A204.1 (cell line): ENCODE data around the gene EEF1AKMT1.
A peak's percentile ranks its signal among the peaks of the same experiment; 100 is the strongest.

Source experiments
- FAIRE-seq: peaks from 2 replicates; lab custom pipeline; 2012; peaks lifted over from hg19 to GRCh38; lab: Jason Lieb, UNC

EEF1AKMT1 gene, protein sequence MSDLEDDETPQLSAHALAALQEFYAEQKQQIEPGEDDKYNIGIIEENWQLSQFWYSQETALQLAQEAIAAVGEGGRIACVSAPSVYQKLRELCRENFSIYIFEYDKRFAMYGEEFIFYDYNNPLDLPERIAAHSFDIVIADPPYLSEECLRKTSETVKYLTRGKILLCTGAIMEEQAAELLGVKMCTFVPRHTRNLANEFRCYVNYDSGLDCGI

DNA sequence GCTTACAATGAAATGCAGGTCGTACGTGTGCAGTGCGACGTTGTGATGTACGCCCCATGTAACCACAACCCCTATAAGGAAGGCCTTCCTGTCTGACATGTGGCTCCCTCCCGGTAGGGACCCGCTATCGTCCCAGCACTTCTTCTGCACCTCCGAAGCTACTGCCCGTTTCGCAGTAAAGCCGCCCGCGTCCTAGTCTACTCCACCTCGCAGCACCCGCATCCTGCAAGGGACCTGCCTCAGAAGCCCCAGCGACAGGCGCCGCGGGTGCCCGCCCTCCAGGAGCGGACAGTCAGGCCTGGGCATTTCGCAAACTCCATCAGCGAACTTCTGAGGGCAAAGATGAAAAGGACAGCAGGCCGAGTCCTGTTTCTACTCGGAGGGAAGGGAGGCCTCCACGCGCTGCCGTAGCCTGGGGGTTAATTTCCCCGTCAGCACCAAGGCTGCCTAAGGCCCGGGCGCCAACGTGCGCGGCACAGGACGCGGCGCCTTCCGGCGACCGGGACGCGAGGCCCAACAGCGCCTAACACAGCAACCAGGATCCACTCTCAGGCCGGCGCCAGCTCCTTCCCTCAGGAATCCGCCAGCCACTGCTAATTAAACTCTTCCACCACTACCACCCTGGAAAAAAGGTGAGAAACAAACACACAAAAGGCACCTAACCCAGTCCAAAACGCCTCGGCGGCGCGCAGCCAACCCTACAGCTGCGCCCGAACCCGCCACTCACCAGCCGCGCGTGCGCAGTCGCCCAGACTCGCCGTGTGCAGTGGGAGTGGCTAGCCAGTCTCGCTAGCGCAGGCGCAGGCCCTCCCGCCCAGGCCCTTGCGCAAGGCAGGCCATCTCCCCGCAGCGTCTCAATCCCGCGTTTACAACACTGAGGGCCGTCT, at the start of gene EEF1AKMT1:
Gene EEF1AKMT1 (minus strand): TSS at position 768 of the 887 bp plus-strand sequence. CDS start 16,363 bp downstream, outside the sequence.
- FAIRE-seq, result no peak

DNA sequence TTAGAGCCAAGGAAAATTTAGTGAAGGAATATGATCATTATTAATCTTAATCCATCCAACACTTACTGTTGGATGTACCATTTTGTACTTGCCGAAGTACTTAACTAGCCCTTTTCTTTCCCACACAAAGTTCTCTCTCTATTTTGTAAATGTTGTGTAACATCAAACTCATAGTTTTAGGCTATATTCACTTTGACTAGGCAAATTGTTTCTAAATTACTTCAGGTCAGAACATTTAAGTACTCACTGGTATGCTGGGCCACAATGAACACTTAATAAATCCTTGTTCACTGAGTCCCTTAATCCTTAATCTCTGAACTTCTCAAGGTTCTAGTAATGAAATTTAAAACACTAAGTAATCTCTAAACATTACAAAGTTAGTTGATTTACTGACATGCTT, 49.3 kb upstream of the EEF1AKMT1 start:
- FAIRE-seq, result no peak

DNA sequence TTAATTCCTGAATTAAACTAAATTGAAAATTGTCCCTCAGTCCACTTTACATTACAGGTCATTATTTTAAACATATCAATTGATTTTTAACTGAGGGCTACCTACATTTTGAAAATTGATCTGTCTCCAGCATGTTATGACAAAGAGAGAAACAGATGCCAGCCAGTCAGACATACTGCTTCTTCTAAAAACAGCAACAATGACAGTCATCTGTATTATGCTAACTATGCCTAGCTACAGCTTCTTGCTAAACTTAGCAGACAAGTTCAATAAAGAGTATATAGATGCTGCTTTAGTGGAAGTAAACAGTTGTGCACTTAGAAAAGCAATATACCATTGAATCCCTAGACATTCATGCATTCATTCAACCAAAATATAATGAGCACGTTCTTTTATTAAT, 48.6 kb upstream of the EEF1AKMT1 start:
- no peak for FAIRE-seq

DNA sequence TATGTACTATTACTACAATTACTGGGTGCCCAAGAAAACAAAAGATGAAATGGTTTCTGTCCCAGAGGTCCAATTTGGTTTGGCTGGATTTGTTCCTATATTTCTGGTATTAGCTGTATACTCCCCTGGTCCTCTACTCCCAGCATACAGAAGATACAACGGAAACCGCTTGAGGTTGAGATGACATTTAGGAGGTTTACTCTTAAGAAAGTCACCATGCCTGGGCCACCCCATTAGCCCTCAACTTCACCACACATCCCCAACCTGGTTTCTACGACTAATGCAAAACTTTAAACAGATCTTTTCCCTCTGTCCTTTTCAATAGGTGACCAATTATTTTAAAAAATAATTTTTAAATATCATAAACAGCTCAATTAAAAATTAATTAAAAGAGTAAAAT, 46.0 kb upstream of the EEF1AKMT1 start:
- FAIRE-seq, result no peak

DNA sequence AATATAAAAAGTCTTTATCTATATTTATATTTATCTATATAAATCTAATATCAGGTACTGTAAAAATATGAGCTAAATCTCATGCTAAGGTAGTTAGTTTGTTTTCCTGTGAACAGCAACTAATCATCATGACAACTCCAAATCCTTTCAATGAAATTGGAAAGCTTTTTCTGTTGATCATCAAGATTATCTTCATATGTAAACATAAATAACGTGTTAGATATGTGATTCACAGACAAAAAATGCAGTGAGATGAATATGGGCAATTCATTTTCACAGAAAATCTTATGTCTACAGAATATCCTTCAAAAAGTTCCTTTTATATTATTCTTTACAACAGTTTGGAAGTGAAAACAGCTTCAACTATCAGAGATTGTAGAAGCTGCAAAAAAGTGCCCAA, 41.7 kb upstream of the EEF1AKMT1 start:
- FAIRE-seq, result no peak

DNA sequence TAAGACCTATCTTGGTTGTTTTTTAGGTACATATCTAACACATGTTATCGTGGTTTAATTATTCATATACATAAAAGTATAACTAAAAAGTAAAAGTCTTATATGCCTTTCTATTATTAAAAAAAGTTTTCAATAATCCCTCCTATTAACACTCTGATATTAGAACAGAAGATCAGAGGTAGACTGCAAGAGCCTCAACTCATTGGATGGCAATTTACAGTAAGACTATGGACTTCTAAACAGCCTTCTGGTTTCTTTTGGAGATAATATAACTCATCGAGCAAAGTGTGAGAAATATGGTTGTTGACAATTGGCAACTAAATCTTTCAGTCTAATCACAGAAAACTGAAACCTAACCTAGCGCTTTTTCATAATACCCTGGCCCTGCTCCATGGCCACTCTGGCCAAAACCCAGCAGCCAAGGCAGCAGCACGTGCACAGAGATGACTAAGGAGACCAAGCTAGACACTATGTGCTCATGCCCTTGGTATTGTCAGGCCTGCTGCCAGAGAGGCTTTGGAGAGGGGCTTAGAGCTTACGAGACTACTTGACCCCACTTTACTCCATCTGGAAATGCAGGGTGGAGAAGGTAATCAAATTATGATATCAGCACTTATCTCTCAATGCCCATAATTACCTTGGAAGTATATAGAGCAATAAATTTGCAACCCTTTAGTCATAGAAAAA, 40.6 kb upstream of the EEF1AKMT1 start:
- peak; percentile 51 for FAIRE-seq

DNA sequence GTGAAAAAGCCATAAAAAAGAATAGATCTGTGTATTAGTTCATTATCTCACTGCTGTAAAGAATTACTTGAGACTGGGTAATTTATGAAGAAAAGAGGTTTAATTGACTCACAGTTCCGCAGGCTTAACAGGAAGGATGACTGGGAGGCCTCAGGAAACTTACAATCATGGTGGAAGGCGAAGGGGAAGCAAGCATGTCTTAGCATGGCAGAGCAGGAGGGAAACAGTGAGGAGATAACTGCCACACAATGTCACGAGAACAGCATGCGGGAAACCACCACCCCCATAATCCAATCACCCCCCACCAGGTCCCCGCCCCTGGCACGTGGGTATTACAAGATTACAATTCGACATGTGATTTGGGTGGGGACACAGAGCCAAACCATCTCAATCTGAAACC, 39.1 kb upstream of the EEF1AKMT1 start:
- no peak for FAIRE-seq

DNA sequence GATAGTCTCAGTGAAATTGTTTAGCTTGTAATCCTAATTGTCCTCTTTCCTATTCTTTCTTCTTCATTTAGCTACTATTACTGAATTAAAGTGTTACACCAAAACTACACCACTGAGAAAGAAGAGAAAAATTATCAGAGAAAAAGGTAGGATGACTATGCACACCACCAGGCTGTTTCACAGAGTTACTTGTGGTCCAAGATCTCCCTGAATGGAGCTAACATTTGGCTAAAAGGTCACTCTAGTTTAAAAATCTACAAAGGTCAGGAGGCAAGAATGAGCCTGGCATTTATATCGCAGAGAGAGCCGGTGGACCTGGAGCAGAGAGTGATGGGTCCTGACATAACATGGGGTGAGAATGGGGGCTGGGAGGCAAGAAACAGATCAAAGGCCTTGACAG, 37.0 kb upstream of the EEF1AKMT1 start:
- no peak for FAIRE-seq

DNA sequence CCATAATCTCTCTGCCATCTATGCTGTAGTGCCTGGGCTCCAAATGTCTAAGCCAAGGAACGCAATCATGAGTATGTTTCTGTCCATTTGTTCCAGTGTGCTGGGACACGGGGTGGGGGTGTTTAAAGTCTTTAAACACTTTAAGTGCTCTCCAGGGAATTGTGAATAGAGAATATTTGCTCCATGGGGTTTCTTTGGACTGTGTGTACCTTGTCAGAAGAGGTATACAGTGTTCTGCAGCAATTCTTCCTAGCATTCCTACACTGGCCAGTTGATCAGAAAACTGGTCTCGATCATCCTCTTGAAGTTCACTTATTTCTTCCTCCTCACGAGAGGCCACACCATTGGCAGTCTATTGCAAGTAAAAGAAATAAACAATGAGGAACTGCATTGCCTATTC, 35.1 kb upstream of the EEF1AKMT1 start:
- FAIRE-seq, result no peak

DNA sequence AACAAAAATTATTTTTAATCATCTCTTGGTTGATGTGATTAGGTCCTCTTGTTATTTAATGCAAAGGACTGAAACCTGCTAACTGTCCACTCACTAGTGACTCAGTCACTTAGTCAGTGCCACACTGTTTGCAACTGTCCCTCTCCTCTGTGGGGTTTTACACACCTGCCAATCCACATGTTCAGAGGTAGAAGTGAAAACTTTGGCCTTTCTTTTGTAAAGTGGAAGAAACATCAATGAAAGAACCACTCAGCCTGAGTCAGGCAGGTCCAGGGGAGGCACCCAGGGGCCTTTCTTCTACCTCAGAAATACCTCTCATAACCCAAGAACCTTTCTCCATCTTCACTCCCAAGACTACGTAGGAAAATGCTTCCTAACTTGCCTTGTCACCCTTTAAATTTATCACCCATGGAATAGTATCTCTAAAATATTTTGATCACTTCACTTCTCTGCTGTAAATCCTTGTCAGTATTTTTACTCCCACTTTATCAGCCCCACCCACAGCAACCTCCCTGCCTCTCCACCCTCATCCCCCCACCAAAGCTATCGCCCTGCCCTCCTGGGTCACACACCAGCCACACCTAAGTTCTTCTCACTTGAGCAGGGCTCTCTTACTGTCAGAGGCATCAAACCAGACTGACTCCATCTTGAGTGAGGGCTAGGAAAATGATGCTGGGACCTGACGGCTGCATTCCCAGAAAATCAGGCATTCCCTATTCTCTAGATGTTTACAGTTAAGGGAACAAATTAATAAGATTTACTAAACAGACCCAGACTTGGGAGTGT, 29.6 kb upstream of the EEF1AKMT1 start:
- FAIRE-seq, result no peak

DNA sequence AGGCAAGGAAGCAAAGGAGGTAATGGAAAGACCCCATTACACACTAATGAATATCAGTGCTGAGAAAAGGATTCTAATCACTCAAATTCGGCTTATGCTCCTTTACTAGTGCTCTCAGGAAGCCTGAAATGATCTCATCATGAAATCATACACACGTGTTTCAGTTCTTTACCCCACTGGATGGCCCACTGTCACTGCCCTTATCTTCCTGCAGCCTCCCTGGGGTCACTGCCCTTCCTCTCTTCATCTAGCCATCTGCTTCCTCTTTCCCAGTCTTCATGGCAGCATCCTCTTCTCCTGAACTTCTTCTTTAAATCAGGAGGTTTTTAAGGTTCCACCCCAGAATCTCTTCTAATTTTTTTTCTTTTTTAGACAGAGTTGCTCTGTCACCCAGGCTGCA, 27.9 kb upstream of the EEF1AKMT1 start:
- FAIRE-seq, result no peak

DNA sequence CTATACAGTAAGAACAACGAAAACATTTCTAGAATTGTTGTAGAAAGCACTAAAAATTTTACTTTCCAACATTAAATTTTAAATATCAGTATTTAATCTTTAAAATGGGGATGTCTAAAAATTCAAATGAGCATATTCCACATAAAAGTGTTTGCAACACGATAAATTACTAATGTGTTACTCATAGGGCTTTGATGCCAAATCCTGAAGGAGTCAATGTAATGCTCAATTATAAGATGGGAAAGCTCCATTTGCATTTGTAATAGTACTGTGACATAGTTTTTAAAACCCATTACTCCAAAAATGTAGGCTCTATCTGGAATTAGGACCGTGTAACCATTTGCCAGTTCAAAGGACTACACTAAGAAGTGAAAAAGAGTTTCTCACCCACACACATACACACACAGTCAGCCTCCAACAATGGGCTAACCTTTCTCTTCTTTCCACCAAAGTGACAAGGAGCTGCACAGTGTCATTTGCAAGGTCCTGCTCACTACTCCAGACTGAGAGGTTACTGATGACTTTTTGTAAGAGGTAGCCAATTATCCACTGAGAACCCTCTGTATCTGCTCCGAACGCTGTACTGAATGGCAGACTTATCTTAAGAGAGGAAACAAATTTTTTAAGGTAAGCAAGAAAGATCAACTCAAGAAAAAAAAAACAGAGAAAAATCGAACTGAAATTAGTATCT, 26.1 kb upstream of the EEF1AKMT1 start:
- no peak for FAIRE-seq

DNA sequence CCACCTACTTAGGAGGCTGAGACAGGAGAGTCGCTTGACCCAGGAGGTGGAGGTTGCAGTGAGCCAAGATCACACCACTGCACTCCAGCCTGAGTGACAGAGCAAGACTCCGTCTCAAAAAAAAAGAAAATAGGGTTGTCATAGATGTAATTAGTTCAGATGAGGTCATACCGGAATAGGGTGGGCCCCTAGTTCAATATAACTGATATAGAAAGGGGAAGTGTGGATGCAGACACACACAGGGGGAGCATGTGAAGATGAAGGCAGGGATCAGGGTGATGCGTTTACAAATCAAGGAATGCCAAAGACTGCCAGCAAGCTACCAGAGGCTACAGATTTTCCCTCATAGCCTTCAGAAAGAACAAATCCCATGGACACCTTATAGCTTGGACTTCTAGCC, 24.3 kb upstream of the EEF1AKMT1 start:
- no peak for FAIRE-seq

DNA sequence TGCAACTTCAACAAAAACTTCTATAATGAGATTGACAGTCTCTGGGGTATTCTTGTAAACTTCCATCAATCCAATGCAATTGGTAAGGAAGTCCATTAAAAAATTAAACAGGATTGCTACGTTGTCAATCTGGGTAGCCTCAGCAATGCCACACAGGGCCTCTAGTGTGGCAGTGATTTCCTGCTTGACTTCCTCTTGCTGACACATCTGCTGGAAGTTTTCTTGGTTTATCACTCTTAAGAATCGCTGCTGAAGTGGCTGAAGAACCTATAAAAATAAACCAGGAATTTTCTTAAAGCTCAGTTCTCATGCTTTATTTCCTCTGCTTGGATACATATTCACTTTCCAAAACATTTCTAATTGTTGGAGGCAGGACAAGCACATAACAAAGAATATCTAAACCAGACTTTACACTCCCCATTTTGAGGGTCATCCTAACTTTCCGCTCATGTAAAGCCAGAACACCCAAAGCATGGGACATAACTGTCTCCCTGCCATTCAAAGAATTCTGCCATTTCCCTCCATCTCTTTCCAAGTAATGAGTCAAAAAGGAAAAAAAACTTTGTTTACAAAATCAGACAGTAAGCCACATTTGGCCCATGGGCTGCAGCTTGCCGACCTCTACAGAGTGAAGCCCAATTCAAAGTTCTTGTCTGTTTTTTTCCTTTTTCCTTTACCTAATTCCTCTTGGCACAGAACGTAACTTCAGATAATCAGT, 23.2 kb upstream of the EEF1AKMT1 start:
- FAIRE-seq, result no peak

DNA sequence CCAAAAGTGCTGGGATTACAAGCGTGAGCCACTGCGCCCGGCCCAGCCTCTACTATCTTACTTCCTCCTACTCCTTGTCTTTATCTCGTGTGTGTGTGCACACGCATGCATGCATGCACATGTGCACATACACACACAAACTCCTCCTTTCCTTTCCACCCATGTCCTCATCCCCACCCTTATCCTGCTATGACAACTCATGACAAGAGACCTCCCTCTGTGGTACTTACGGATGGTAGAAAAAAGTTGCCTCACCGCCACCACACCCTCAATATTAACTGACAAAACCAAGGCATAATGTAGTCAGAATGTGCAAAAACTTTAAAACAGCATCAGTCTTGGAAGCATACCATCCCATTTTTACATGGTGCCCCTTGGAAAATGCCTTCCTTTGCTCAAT, 15.9 kb upstream of the EEF1AKMT1 start:
- FAIRE-seq, result no peak

DNA sequence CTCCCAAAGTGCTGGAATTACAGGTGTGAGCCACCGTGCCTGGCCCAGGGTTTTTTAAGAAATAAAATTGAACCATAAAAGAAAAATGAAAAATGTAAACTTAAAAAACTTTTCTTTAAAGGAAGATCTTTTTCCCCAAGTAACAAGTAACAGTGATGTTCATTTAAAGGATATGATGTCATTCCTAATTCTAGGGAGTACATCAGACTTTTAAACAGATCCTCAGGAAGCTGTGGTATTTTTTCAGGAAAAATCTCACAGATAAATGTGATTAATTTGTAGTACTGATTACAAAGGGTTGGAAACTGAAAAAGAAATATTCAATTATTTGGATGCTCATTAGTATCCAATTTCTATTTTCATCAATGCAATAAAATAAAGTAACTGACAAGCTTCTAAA, 14.6 kb upstream of the EEF1AKMT1 start:
- no peak for FAIRE-seq

DNA sequence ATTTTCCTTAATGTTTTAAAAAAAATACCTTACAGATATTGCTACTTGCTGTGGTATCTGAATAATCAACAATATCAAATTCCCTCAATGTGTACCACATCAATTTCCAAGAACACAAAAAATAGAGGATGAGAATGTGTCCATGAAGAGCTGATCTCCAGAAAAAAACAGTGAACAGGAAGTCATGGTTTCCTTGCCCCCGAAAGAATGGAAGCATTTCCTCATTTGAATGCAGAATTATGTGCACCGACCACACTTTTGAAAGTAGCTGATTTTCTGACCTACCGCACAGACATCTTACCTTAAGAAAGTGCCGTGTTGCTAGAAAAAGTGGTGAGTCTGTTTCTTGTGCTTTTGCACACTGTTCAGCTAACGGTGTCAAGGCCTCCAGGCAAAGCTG, 13.4 kb upstream of the EEF1AKMT1 start:
- no peak for FAIRE-seq

DNA sequence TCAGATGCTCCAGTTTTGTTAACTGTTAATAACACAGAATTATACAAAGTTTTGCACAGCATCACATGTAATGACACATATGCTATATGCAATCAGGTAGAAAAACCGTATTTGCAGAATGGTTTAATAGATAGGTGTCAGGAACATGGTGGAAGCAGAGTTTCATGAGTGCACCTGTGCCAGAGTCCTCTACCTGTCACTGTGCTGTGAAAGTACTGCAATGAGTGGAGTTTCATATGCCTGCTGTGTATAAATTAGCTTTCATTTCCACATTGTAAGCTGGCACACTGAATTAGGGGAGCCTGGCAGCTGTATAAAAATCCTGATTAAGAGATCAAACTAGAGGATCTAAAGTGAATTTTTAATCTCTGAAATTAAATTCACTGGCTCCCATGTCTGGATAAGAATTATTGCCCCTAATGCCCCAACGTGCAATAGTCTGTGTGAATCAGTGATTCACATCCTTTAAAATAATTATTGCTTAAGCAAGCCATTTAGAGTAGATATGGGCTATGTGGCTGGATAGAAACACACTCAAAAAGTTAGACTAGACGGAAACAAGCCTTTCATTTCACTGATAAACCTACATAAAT, 8.5 kb upstream of the EEF1AKMT1 start:
- FAIRE-seq, result no peak

DNA sequence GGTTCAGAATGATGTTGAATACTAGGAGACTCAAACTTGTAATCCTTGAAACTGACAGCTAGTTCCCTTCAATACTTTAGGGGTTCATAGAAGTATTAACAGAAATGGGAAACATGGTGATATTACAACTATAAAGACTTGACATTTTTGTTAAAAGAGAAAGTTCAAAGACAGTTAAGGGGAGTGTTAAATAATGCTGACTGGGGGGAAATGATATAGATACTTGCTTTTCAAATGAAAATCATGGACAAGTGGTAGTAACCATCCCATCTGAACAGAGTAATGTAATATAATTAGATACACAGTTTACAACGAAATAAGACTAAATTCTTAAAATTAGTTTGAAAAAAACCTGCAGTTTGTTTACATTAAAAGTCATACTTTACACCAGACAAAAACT, 6.6 kb upstream of the EEF1AKMT1 start:
- FAIRE-seq, result no peak

DNA sequence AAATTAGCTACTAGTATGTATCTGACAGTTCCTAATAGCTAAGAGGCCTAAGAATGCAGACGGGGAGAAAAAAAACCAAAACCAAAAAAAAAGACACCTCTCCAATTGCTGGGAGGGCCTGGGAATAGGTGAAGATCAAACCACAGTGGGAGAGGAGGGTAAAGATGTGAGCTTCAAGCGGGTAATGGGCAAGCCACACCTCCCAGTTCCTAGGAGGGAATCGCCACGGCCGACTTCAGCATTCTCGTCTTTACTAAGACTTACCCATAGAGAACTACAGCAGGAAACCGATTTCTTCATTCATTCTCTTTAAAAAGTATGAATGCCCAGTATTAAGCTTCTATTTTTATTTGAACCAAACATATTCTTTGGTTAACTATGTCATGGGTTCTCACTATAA, 5.6 kb upstream of the EEF1AKMT1 start:
- FAIRE-seq, result no peak

DNA sequence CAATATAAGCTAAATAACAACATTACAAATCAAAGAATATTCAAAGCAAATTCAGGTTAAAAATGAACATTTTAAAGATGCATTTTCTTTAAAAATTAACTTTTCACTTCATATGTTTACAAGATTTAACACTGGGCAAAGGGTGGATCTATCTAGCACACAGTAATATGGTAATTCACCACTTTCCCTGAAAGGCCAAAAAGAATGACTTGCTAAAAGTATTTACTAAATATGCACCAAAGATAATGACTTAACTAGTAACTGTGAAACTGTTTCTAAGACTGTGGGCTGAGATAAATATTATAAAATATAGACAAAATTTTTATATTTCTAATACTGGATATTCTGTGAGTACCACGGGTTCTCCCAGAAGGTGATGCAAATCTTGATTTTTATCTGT, 4.5 kb upstream of the EEF1AKMT1 start:
- FAIRE-seq, result peak; percentile 9
